ENCODE data around the gene ACTL10.

Gene ACTL10

DNA sequence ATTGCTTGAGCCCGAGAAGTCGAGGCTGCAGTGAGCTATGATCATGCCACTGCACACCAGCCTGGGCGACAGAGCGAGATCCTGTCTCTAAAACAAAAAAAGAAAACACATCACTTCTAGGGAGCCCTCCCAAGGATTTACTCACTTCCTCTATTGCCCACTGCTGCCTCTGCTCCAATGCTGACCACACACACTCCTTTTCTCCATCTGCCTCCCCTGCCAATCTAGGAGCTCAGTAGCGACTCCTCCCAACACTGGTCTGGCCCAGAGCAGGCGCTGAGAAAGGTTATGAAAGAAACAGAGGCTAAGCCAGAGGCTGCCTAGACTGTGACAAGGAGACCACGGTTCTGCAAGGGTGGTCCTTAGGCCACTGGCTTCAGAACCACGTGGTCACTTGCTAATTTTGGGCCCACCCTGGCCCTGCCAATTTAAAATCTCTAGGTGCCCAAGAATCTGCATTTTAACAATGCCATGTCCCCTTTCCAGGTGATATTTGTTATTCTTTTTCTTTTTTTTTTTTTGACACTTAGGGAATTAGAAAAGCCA, 20.7 kb downstream of the ACTL10 start:
- Histone ChIP-seq H3K4me3 (ENCODE audit: low read depth, low read length) (no peak overlapping the region), H3K36me3 (replicated peaks) (no peaks in the 10 kb centered on the region), H3K27ac (no peak overlapping the region), H3K27me3 (replicated peaks) (no peaks in the 10 kb centered on the region)
- TF ChIP-seq, protein P1, sequence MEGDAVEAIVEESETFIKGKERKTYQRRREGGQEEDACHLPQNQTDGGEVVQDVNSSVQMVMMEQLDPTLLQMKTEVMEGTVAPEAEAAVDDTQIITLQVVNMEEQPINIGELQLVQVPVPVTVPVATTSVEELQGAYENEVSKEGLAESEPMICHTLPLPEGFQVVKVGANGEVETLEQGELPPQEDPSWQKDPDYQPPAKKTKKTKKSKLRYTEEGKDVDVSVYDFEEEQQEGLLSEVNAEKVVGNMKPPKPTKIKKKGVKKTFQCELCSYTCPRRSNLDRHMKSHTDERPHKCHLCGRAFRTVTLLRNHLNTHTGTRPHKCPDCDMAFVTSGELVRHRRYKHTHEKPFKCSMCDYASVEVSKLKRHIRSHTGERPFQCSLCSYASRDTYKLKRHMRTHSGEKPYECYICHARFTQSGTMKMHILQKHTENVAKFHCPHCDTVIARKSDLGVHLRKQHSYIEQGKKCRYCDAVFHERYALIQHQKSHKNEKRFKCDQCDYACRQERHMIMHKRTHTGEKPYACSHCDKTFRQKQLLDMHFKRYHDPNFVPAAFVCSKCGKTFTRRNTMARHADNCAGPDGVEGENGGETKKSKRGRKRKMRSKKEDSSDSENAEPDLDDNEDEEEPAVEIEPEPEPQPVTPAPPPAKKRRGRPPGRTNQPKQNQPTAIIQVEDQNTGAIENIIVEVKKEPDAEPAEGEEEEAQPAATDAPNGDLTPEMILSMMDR (IDR thresholded peaks at IDR 0.05; ENCODE audit: low read depth, low read length, missing control alignments): no peak
- DNase-seq: peak; percentile 36
- in situ Hi-C loops (cut with HindIII; ENCODE audit: low pct_ligation_motif_present, low sequenced_read_pairs): no loop called here

DNA sequence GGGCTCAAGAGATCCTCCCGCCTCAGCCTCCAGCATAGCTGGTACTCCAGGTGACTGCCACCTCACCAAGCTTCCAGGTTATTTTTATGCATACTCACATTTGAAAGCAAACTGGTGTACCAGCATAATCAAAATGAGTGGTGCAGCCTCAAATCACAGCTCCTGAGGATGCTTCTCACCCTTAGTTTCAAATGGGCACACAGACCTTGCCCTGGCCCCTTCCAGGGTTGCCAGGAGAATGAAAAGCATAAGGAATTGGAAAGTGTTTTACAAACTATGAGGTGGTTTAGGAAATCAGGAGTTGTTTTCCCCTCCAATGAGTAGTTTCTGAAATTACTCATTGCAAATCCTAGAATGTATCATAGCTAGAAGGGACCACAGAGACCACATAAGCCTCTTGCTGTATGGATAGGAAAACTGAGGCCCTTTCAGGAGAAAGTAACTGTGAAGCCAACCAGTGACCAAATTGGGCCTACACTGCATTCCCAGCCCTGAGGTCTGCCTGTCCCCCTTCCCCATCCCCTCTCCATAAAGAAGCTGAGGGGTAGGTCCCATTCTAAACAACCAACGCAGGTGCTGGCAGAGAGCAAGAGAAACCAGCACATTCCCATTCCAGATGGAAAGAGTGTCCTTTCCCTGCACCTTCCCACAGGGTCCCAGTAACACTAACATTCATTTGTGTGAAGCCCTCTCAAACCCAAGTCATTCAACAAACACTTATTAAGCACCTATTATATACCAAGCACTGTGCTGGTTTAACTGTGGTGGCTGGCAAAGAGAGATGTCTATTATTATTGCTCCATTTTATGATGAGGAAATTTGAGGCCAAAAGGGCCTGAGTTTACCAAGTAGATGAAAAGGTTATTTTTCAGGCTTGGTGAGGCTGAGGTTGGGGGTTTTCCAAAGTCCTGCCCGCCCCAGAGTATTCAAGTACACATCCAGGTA, 21.5 kb downstream of the ACTL10 start:
- Histone ChIP-seq H3K4me3 (ENCODE audit: low read depth, low read length) (no peak overlapping the region), H3K36me3 (replicated peaks) (no peaks in the 10 kb centered on the region), H3K27ac (no peak overlapping the region), H3K27me3 (replicated peaks) (no peaks in the 10 kb centered on the region)
- DNase-seq: no peak
- TF ChIP-seq, protein P1 (IDR thresholded peaks at IDR 0.05; ENCODE audit: low read depth, low read length, missing control alignments): no peak
- in situ Hi-C loops (cut with HindIII; ENCODE audit: low pct_ligation_motif_present, low sequenced_read_pairs): no loop called here

DNA sequence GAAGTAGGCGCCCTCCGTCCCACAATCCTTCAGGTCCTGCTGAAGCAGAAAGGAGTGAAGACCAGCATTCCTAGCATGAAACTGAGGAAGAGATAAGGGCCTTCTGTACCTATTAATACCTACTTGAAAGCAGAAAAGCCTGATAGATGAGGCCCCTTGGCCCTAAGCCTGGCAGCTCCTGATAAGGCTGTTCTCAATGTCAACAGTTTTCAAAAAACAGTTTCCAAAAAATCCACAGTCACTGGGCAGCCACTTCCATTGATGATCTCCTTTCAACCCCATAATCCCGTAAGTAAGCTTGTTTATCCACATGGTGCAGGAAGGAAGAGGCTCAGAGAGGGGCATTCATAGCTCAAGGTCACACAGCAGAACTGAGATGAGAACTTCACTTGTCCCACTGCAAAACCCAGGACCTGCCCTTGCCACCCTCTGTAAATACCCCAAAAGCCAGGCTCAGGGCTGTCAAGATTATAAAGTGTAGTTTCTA, 22.2 kb downstream of the ACTL10 start:
- no peaks in the 10 kb centered on the region for H3K36me3 ChIP-seq (replicated peaks)
- no peaks in the 10 kb centered on the region for H3K27me3 ChIP-seq (replicated peaks)
- H3K27ac ChIP-seq: no peak overlapping the region
- H3K4me3 ChIP-seq (ENCODE audit: low read depth, low read length): no peak overlapping the region
- TF ChIP-seq, protein P1 (IDR thresholded peaks at IDR 0.05; ENCODE audit: low read depth, low read length, missing control alignments): no peak
- DNase-seq: no peak
- in situ Hi-C loops (cut with HindIII; ENCODE audit: low pct_ligation_motif_present, low sequenced_read_pairs): no loop called here

DNA sequence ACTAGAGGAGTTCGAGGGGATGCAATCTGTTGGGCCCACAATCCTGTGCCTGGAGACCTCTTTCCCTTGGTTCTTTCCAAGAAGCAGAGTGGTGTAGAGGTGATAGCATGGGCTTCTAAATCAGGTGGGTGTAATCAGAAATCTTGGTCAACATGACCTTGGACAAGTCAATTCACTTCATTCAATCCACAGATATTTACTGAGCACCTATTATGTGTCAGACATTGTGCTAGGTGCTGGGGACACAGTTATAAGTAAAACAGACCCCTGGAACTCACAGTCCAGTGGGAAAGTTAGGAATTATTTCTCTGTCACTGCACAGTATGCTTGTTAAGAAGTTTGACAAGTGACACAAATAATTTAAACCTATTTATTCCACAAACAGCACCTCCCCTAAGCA, 22.8 kb downstream of the ACTL10 start:
- Histone ChIP-seq H3K27ac (peak overlapping the region; percentile 44), H3K36me3 (replicated peaks) (no peaks in the 10 kb centered on the region), H3K4me3 (ENCODE audit: low read depth, low read length) (no peak overlapping the region), H3K27me3 (replicated peaks) (no peaks in the 10 kb centered on the region)
- TF ChIP-seq, protein P1 (IDR thresholded peaks at IDR 0.05; ENCODE audit: low read depth, low read length, missing control alignments): no peak
- in situ Hi-C loops (cut with HindIII; ENCODE audit: low pct_ligation_motif_present, low sequenced_read_pairs): no loop called here
- no peak for DNase-seq

DNA sequence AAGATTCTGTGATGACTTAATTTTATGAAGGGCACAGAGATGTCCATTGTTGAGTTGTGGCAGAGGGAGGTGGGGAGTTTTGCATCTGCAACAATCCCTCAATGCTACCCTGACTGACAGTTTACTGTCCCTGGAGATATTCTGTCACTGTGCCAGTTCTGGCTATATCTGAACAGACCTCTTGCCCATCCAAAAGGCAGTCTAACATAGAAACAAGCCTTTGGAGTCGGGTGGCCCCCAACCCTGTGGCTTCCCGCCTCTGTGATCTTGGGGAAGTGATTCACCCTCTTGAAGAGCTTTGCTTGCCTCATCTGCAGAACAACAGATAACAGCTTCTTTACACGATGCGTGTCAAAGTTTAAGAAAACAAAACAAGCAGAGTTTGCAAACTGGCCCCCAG, 23.2 kb downstream of the ACTL10 start:
- in situ Hi-C loops (cut with HindIII; ENCODE audit: low pct_ligation_motif_present, low sequenced_read_pairs): no loop called here
- TF ChIP-seq, protein P1 (IDR thresholded peaks at IDR 0.05; ENCODE audit: low read depth, low read length, missing control alignments): no peak
- DNase-seq: peak; percentile 81

More for the DNA sequence above, 23.2 kb downstream of the ACTL10 start:
- Histone ChIP-seq H3K27ac (peak overlapping the region; percentile 44), H3K36me3 (replicated peaks) (no peaks in the 10 kb centered on the region), H3K27me3 (replicated peaks) (no peaks in the 10 kb centered on the region), H3K4me3 (ENCODE audit: low read depth, low read length) (no peak overlapping the region)
